Loucy (cell line): ENCODE results near the gene DLG2.

Source experiments
- H2AFZ ChIP-seq: fragments of 200-600 bp; sonication (generic); 2 replicates; pipeline ENCODE4 v1.6.0; 2016; ENCODE audit warnings: antibody characterized with exemption, mild to moderate bottlenecking, low read length, moderate library complexity
- H3F3A ChIP-seq: fragments of 200-600 bp; 2 replicates; pipeline ENCODE4 v1.6.0; 2016; ENCODE audit warnings: antibody characterized with exemption, low read depth, mild to moderate bottlenecking
- H3K27me3 ChIP-seq: fragments of 200-600 bp; sonication (generic); 2 replicates; pipeline ENCODE4 v1.6.1; 2014; ENCODE audit warnings: low read length, mild to moderate bottlenecking; ENCODE audit not compliant: insufficient read depth, poor library complexity, severe bottlenecking
- H3K36me3 ChIP-seq: fragments of 200-600 bp; sonication (generic); 2 replicates; pipeline ENCODE4 v1.6.1; 2016; ENCODE audit warnings: low read length; ENCODE audit not compliant: insufficient read depth
- H3K4me1 ChIP-seq: fragments of 200-600 bp; sonication (generic); 2 replicates; pipeline ENCODE4 v1.5.1; 2014; ENCODE audit warnings: low read length, mild to moderate bottlenecking; ENCODE audit not compliant: insufficient read depth, poor library complexity, severe bottlenecking
- H3K4me2 ChIP-seq: fragments of 200-600 bp; sonication (generic); 2 replicates; pipeline ENCODE4 v1.6.0; 2014; ENCODE audit warnings: antibody characterized with exemption, low read length, low read depth, mild to moderate bottlenecking; ENCODE audit not compliant: poor library complexity, severe bottlenecking
- H3K4me3 ChIP-seq: fragments of 200-600 bp; sonication (generic); 2 replicates; pipeline ENCODE4 v1.5.1; 2014; ENCODE audit warnings: low read length, mild to moderate bottlenecking, mixed read lengths; ENCODE audit not compliant: poor library complexity, severe bottlenecking
- H3K79me2 ChIP-seq: fragments of 200-600 bp; sonication (generic); 2 replicates; pipeline ENCODE4 v1.6.1; 2014; ENCODE audit warnings: low read length; ENCODE audit not compliant: insufficient read depth
- H3K9ac ChIP-seq: fragments of 200-600 bp; sonication (generic); 2 replicates; pipeline ENCODE4 v1.6.0; 2014; ENCODE audit warnings: mild to moderate bottlenecking, low read depth, low read length, moderate library complexity; ENCODE audit not compliant: poor library complexity, severe bottlenecking
- H3K9me2 ChIP-seq: fragments of 200-600 bp; sonication (generic); replicated peaks from 2 replicates; pipeline ENCODE4 v1.6.1; 2016; ENCODE audit warnings: low read depth, low read length, mixed read lengths
- H3K9me3 ChIP-seq: fragments of 200-600 bp; sonication (generic); 2 replicates; pipeline ENCODE4 v1.6.1; 2014; ENCODE audit warnings: mild to moderate bottlenecking, antibody characterized with exemption, low read length, low read depth; ENCODE audit not compliant: insufficient read depth
- H4K20me1 ChIP-seq: fragments of 200-600 bp; sonication (generic); 2 replicates; pipeline ENCODE4 v1.6.0; 2014; ENCODE audit warnings: antibody characterized with exemption, low read length, mild to moderate bottlenecking; ENCODE audit not compliant: insufficient read depth, poor library complexity, severe bottlenecking
- EZH2phosphoT487 ChIP-seq: fragments of 200-600 bp; IDR thresholded peaks from 2 replicates; pipeline ENCODE4 v1.6.1; 2018; ENCODE audit warnings: antibody characterized with exemption, mild to moderate bottlenecking, moderate library complexity, borderline replicate concordance
- TF ChIP-seq, protein P1 (sequence below): fragments of 200-600 bp; sonication (generic); conservative IDR thresholded peaks from 2 replicates; pipeline ENCODE4 v1.5.1; 2014; ENCODE audit warnings: mild to moderate bottlenecking, antibody characterized with exemption, low read length

Gene DLG2

GRCh38 chr11:84514436-84514835, 1112.7 kb downstream of the DLG2 start:
- H3K9ac ChIP-seq = no peak overlapping the region
- H3K4me2 ChIP-seq = no peak overlapping the region
- no peaks in the 10 kb centered on the region for H3K9me3 ChIP-seq
- no peaks in the 10 kb centered on the region for H3K9me2 ChIP-seq
- H3K27me3 ChIP-seq = no peaks in the 10 kb centered on the region
- TF ChIP-seq EZH2phosphoT487 = no peak
- TF ChIP-seq, protein P1, sequence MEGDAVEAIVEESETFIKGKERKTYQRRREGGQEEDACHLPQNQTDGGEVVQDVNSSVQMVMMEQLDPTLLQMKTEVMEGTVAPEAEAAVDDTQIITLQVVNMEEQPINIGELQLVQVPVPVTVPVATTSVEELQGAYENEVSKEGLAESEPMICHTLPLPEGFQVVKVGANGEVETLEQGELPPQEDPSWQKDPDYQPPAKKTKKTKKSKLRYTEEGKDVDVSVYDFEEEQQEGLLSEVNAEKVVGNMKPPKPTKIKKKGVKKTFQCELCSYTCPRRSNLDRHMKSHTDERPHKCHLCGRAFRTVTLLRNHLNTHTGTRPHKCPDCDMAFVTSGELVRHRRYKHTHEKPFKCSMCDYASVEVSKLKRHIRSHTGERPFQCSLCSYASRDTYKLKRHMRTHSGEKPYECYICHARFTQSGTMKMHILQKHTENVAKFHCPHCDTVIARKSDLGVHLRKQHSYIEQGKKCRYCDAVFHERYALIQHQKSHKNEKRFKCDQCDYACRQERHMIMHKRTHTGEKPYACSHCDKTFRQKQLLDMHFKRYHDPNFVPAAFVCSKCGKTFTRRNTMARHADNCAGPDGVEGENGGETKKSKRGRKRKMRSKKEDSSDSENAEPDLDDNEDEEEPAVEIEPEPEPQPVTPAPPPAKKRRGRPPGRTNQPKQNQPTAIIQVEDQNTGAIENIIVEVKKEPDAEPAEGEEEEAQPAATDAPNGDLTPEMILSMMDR = no peak
- H3K4me1 ChIP-seq = no peaks in the 10 kb centered on the region
- H3K4me3 ChIP-seq = no peak overlapping the region
- no peaks in the 10 kb centered on the region for H3K36me3 ChIP-seq
- no peaks in the 10 kb centered on the region for H3K79me2 ChIP-seq
- no peaks in the 10 kb centered on the region for H3F3A ChIP-seq
- H2AFZ ChIP-seq = no peak overlapping the region
- H4K20me1 ChIP-seq = no peaks in the 10 kb centered on the region

GRCh38 chr11:84503503-84503902, 1123.6 kb downstream of the DLG2 start:
- H3K27me3 ChIP-seq = no peaks in the 10 kb centered on the region
- no peak overlapping the region for H3K9ac ChIP-seq
- H3K79me2 ChIP-seq = no peaks in the 10 kb centered on the region
- H3F3A ChIP-seq = no peaks in the 10 kb centered on the region
- no peak overlapping the region for H2AFZ ChIP-seq
- no peaks in the 10 kb centered on the region for H3K9me2 ChIP-seq
- H4K20me1 ChIP-seq = no peaks in the 10 kb centered on the region
- no peak overlapping the region for H3K4me2 ChIP-seq
- H3K4me1 ChIP-seq = no peaks in the 10 kb centered on the region
- no peak overlapping the region for H3K4me3 ChIP-seq
- TF ChIP-seq EZH2phosphoT487 = no peak
- TF ChIP-seq, protein P1 = no peak
- H3K9me3 ChIP-seq = no peaks in the 10 kb centered on the region
- H3K36me3 ChIP-seq = no peaks in the 10 kb centered on the region

DNA sequence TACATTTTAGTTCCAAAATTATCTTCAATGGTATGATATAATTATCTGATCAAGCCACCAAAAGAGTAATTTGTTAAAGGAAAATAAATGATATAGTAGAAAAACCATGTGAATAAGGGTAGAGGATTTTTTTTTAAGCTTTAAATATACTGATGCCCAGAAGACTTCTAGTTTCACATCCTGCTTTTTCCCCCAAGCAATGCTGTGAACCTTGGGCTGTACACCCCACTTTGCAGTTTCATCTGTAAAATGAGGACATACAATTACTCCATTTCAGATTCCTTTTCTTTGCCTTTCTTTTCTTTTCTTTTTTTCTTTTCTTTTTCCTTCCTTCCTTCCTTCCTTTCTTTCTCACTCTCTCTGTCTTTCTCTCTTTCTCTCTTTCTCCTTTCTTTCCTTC, 1125.4 kb downstream of the DLG2 start:
- Histone ChIP-seq H4K20me1 (no peaks in the 10 kb centered on the region), H3K9ac (no peak overlapping the region), H3K9me3 (no peaks in the 10 kb centered on the region), H2AFZ (no peak overlapping the region), H3K36me3 (no peaks in the 10 kb centered on the region), H3F3A (no peaks in the 10 kb centered on the region), H3K27me3 (no peaks in the 10 kb centered on the region), H3K4me1 (no peaks in the 10 kb centered on the region), H3K4me3 (no peak overlapping the region), H3K79me2 (no peaks in the 10 kb centered on the region), H3K4me2 (no peak overlapping the region), H3K9me2 (no peaks in the 10 kb centered on the region)
- no peak for TF ChIP-seq EZH2phosphoT487
- TF ChIP-seq, protein P1 = no peak
